ENCODE measurements around the gene VASP.

DNA sequence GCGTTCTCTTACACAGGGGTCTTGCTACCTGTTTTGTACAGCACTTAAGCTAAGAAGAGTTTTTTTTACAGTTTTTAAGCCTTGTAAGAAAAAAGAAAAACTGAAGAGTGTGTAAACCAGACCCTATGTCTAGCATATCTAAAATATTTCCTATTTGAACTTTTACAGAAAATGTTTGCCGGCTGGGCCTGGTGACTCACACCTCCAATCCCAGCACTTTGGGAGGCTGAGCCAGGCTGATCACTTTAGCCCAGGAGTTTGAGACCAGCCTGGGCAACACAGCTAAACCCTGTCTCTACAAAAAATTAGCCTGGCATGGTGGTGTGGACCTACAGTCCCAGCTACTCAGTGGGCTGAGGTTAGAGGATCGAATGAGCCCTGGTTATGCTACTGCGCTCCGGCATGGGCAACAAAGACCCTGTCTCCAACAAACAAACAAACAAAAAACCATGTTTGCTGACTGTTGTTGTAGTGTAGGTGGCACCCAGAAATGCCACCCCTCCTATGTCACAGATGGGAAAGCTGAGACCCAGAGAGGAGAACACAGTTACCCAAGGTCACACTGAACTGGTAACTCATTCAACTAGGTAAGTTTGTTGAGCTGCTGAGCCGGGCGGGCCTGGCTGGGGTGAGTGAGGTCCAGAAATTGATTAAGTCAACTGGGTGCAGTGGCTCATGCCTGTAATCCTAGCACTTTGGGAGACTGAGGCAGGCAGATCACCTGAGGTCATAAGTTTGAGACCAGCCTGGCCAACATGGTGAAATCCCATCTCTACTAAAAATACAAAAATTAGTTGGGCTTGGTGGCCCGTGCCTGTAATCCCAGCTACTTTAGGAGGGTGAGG, 1.9 kb upstream of the VASP start:
- TF ChIP-seq, protein P1, sequence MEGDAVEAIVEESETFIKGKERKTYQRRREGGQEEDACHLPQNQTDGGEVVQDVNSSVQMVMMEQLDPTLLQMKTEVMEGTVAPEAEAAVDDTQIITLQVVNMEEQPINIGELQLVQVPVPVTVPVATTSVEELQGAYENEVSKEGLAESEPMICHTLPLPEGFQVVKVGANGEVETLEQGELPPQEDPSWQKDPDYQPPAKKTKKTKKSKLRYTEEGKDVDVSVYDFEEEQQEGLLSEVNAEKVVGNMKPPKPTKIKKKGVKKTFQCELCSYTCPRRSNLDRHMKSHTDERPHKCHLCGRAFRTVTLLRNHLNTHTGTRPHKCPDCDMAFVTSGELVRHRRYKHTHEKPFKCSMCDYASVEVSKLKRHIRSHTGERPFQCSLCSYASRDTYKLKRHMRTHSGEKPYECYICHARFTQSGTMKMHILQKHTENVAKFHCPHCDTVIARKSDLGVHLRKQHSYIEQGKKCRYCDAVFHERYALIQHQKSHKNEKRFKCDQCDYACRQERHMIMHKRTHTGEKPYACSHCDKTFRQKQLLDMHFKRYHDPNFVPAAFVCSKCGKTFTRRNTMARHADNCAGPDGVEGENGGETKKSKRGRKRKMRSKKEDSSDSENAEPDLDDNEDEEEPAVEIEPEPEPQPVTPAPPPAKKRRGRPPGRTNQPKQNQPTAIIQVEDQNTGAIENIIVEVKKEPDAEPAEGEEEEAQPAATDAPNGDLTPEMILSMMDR (IDR thresholded peaks at IDR 0.05): no peak
- TF ChIP-seq POLR2A (IDR thresholded peaks at IDR 0.05): no peak
- no peak for TF ChIP-seq EP300 (IDR thresholded peaks at IDR 0.05)

Measured in gastroesophageal sphincter (tissue), 3 donors.